HepG2 (cell line): ENCODE results near the gene NPAS2. TPM values are rescaled to one million over a fixed set of nuclear protein-coding genes. Genes with fewer than 3 reads are reported as not detected.

ENCODE experiments used
- ATAC-seq: fragments of 200-7000 bp; cut with Tn5 transposase; 3 replicates; pipeline ENCODE4 v1.9.1; 2020; ENCODE audit warnings: mild to moderate bottlenecking, moderate library complexity
- BruUV-seq: library from RNA; stranded (reverse); fragments of 400-500 nt; replicated peaks from 2 replicates; lab custom pipeline; 2021; lab: Mats Ljungman, UMichigan
- CTCF ChIA-PET: fragments of 300-600 bp; formaldehyde crosslinking; extraction: SDS; loops from one replicate; lab custom pipeline; 2021; ENCODE audit warnings: low total read pairs, inconsistent platforms, low intra/inter-chr PET ratio; lab: Yijun Ruan, JAX
- POLR2A ChIA-PET: fragments of 350-600 bp; sonication (Branson Sonifier 250); formaldehyde crosslinking; loops from one replicate; lab custom pipeline; 2020; ENCODE audit warnings: antibody characterized with exemption, inconsistent platforms; lab: Yijun Ruan, JAX
- DNase-seq: peaks from one replicate; pipeline ENCODE4 v3.0.0-alpha.2; 2015; ENCODE audit warnings: low spot score
- FAIRE-seq: peaks from 3 replicates; lab custom pipeline; 2011; peaks lifted over from hg19 to GRCh38; lab: Jason Lieb, UNC
- H2AFZ ChIP-seq: one replicate; pipeline ENCODE4 v1.6.1; 2011; ENCODE audit warnings: low read length, inconsistent platforms
- H3K27ac ChIP-seq: fragments of 300-600 bp; 3 replicates; pipeline ENCODE4 v1.8.0; 2011; ENCODE audit warnings: mixed run types, mild to moderate bottlenecking, mixed read lengths, low read length, inconsistent platforms; ENCODE audit not compliant: insufficient read depth; ENCODE audit errors: extremely low read length
- H3K27me3 ChIP-seq, 2 experiments: fragments of 200-600 bp in 1 of 2; 2 replicates in 1 of 2; 3 replicates in 1 of 2; pipeline versions ENCODE4 v1.6.0 to v1.8.0; 2011; ENCODE audit warnings: low read length in 2 of 2, mild to moderate bottlenecking in 2 of 2, moderate library complexity in 2 of 2, inconsistent platforms in 1 of 2; ENCODE audit not compliant: insufficient read depth in 2 of 2, control insufficient read depth in 1 of 2
- H3K36me3 ChIP-seq, 2 experiments: fragments of 200-600 bp in 1 of 2; replicated peaks in 1 of 2; 2 replicates in 1 of 2; 3 replicates in 1 of 2; pipeline versions ENCODE4 v1.5.1 to v1.8.0; 2011; ENCODE audit warnings: low read length in 2 of 2, inconsistent platforms in 1 of 2; ENCODE audit not compliant: insufficient read depth in 2 of 2, control insufficient read depth in 1 of 2
- H3K4me1 ChIP-seq: 2 replicates; pipeline ENCODE4 v1.5.1; 2012; ENCODE audit warnings: low read length, inconsistent platforms; ENCODE audit not compliant: insufficient read depth
- H3K4me2 ChIP-seq: 2 replicates; pipeline ENCODE4 v1.6.0; 2011; ENCODE audit warnings: low read depth, low read length, inconsistent platforms
- H3K4me3 ChIP-seq, 3 experiments: fragments of 200-600 bp in 1 of 3; sonication (generic), shearing (Covaris generic) in 1 of 3; replicated peaks in 1 of 3; 2 replicates each; pipeline ENCODE4 v1.5.1; 2011 to 2016; ENCODE audit warnings: low read length in 3 of 3, inconsistent platforms in 2 of 3, low read depth in 2 of 3, mild to moderate bottlenecking in 2 of 3, control low read depth in 1 of 3, mixed read lengths in 1 of 3; ENCODE audit not compliant: insufficient read depth in 1 of 3
- H3K79me2 ChIP-seq: one replicate; pipeline ENCODE4 v1.6.1; 2011; ENCODE audit warnings: low read length, inconsistent platforms; ENCODE audit not compliant: insufficient read depth
- H3K9ac ChIP-seq: 2 replicates; pipeline ENCODE4 v1.6.0; 2011; ENCODE audit warnings: mild to moderate bottlenecking, low read depth, low read length, inconsistent platforms; ENCODE audit not compliant: insufficient read depth
- H3K9me3 ChIP-seq: 2 replicates; pipeline ENCODE4 v1.5.1; 2012; ENCODE audit warnings: mild to moderate bottlenecking, low read length
- H4K20me1 ChIP-seq: 2 replicates; pipeline ENCODE4 v1.6.0; 2011; ENCODE audit warnings: inconsistent platforms, mild to moderate bottlenecking, low read length, moderate library complexity; ENCODE audit not compliant: insufficient read depth
- BRCA1 ChIP-seq: sonication (generic); formaldehyde crosslinking; IDR thresholded peaks from 2 replicates; pipeline ENCODE4 v1.4.0; 2020; ENCODE audit warnings: missing genetic modification reagents
- CHCHD3 ChIP-seq: sonication (generic); formaldehyde crosslinking; IDR thresholded peaks from 2 replicates; pipeline ENCODE4 v1.8.0; 2022; ENCODE audit warnings: mild to moderate bottlenecking, missing genetic modification reagents, moderate library complexity
- CHD4 ChIP-seq: fragments of 200-600 bp; sonication (generic); IDR thresholded peaks from 2 replicates; pipeline ENCODE4 v1.7.0; 2017; ENCODE audit warnings: mild to moderate bottlenecking, low read length, borderline replicate concordance
- ELF3 ChIP-seq: IDR thresholded peaks from 2 replicates; pipeline ENCODE4 v1.6.1; 2016; ENCODE audit warnings: missing genetic modification reagents, missing compliant biosample characterization
- FOXP1 ChIP-seq, 2 experiments: fragments of 450-650 bp in 1 of 2; IDR thresholded peaks; 2 replicates each; pipeline ENCODE4 v1.6.1; 2017 to 2018; ENCODE audit warnings: antibody characterized with exemption in 1 of 2
- GATAD2A ChIP-seq: IDR thresholded peaks from 2 replicates; pipeline ENCODE4 v1.6.1; 2016
- MAFF ChIP-seq: IDR thresholded peaks from 2 replicates; pipeline ENCODE4 v1.6.1; 2011; ENCODE audit warnings: low read depth, low read length, improper control_type of control experiment
- MBD4 ChIP-seq: IDR thresholded peaks from 2 replicates; pipeline ENCODE4 v1.6.1; 2012; ENCODE audit warnings: low read length, inconsistent platforms, borderline replicate concordance
- PITX1 ChIP-seq: sonication (generic); formaldehyde crosslinking; IDR thresholded peaks from 2 replicates; pipeline ENCODE4 v1.5.1; 2020; ENCODE audit warnings: mild to moderate bottlenecking, missing genetic modification reagents
- TSC22D2 ChIP-seq: sonication (generic); formaldehyde crosslinking; IDR thresholded peaks from 2 replicates; pipeline ENCODE4 v1.5.1; 2020; ENCODE audit warnings: missing genetic modification reagents, mild to moderate bottlenecking, borderline replicate concordance
- XBP1 ChIP-seq: sonication (generic); formaldehyde crosslinking; IDR thresholded peaks from 2 replicates; pipeline ENCODE4 v1.5.0; 2020; ENCODE audit warnings: missing genetic modification reagents
- ZBTB1 ChIP-seq: sonication (generic); formaldehyde crosslinking; IDR thresholded peaks from 2 replicates; pipeline ENCODE4 v1.4.0; 2020; ENCODE audit warnings: missing genetic modification reagents, borderline replicate concordance
- ZNF24 ChIP-seq: fragments of 450-650 bp; IDR thresholded peaks from 2 replicates; pipeline ENCODE4 v1.6.1; 2017; ENCODE audit warnings: antibody characterized with exemption, mild to moderate bottlenecking
- ZNF343 ChIP-seq: sonication (generic); formaldehyde crosslinking; IDR thresholded peaks from 2 replicates; pipeline ENCODE4 v1.4.0; 2020; ENCODE audit warnings: mild to moderate bottlenecking, missing genetic modification reagents
- WGBS: methylation state at CpG from one replicate; pipeline ENCODE4 v1.1.6; 2017; ENCODE audit warnings: low lambda C conversion rate; 5-methylcytosine and 5-hydroxymethylcytosine counted together
- in situ Hi-C: cut with HindIII; loops from 2 replicates; pipeline ENCODE4 v1.10.0; 2017; ENCODE audit warnings: low pct_unique_long_range_greater_than_20kb; ENCODE audit not compliant: extremely low pct_ligation_motif_present
- intact Hi-C: fragments of 100-400 bp; cut with micrococcal nuclease; formaldehyde crosslinking; loops from one replicate; pipeline ENCODE4 v1.10.0; 2022; ENCODE audit not compliant: unreplicated experiment
- polyA plus RNA-seq, 8 experiments: library from polyadenylated mRNA; depleted of rRNA in 3 of 8; stranded (reverse) in 7 of 8; unstranded in 1 of 8; fragments of >200 nt; fragmentation: Illumina TruSeq in 4 of 8; extraction: Trizol in 4 of 8; gene quantifications; 2 replicates each; pipeline versions ENCODE4 v1.2.1 to v1.2.3, GENCODE V29; 2011 to 2016; ENCODE audit warnings: low read depth in 4 of 8, missing spikeins in 1 of 8, mixed read lengths in 1 of 8; ENCODE audit not compliant: insufficient read depth in 1 of 8
- total RNA-seq, 5 experiments: library from RNA; depleted of rRNA; stranded (reverse); fragments of >200 nt; fragmentation: Illumina TruSeq; extraction: Trizol; gene quantifications; 2 replicates each; pipeline ENCODE4 v1.2.3, GENCODE V29; 2016; ENCODE audit warnings: low read depth in 1 of 5
- TF ChIP-seq, protein P1 (sequence below): sonication (generic); formaldehyde crosslinking; IDR thresholded peaks from 2 replicates; pipeline ENCODE4 v1.8.0; 2022; ENCODE audit warnings: missing genetic modification reagents, mild to moderate bottlenecking, inconsistent platforms, borderline replicate concordance
- TF ChIP-seq, protein P2 (sequence below): sonication (generic); formaldehyde crosslinking; conservative IDR thresholded peaks from 2 replicates; pipeline ENCODE4 v1.8.0; 2022; ENCODE audit warnings: missing genetic modification reagents
- TF ChIP-seq, protein P3 (sequence below): IDR thresholded peaks from 2 replicates; pipeline ENCODE4 v1.6.1; 2016; ENCODE audit warnings: mild to moderate bottlenecking
- TF ChIP-seq, protein P4 (sequence below): IDR thresholded peaks from 2 replicates; pipeline ENCODE4 v1.6.1; 2016; ENCODE audit warnings: low read depth

The NPAS2 gene
- total and polyA plus RNA-seq, 2 of the 13 experiments (the other 11 are each of a cell fraction or from before 2014, with no cell fraction given): 14.8 to 37.5 TPM

DNA sequence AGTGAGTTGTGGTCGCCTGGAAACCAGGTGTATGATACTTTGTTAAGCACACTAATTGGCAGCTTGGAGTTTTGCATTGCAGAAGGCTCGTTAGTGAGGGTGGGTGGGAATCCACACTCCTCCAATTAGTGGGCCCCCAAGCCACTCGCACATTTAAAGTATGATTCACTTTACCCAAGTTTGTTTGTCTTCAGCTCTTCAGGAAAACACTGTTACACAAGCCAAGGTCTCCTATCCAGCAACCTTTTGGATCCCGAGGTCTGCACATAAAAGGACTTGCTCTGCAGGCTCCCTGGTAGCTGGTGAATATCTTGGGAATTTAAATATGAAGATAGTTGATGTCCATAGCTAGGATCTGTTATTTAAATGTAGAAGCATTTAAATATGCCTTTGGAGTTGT, 66.1 kb downstream of the NPAS2 start:
- peaks cover 2 to 19% of the 10 kb centered on the region in 2 experiments; a peak in 4 of 5 replicates for H3K36me3 ChIP-seq
- intact Hi-C loops (no loop called here), in situ Hi-C loops (no loop called here)
- H3K79me2 ChIP-seq: peaks cover 29% of the 10 kb centered on the region
- WGBS: 57% methylated on average over 4 of the region's 4 CpGs
- H3K9me3 ChIP-seq: no peaks in the 10 kb centered on the region
- DNase-seq (no peak), ATAC-seq (no peak), FAIRE-seq (peak; percentile 50)
- H3K4me3 ChIP-seq: no peak overlapping the region
- ChIA-PET POLR2A (interaction anchor here (0.8 to 1.4 kb wide), 3 partner anchors 10 to 116 kb away, joined by 3 to 11 read pairs (median 3); partner anchors contain the start of gene RPL31), CTCF (no interaction called here)
- H3K9ac ChIP-seq: no peak overlapping the region
- H3K4me1 ChIP-seq: peaks cover 80% of the 10 kb centered on the region
- H3K27ac ChIP-seq: peak overlapping the region; percentile 10
- no peaks in the 10 kb centered on the region for H3K27me3 ChIP-seq
- H3K4me2 ChIP-seq: no peak overlapping the region; the same call in 1 of the 2 replicates
- H4K20me1 ChIP-seq: peaks cover 7% of the 10 kb centered on the region; the same call in 1 of the 2 replicates
- no peak overlapping the region for H2AFZ ChIP-seq
- no TSS peak for BruUV-seq
- TF ChIP-seq GATAD2A (CRISPR knock-in tag) (peak; percentile 71), CHD4 (peak; percentile 59; the same call in 1 of the 2 replicates), ELF3 (CRISPR knock-in tag) (0 out of 2 replicates have a peak, but pooled peaks have one; percentile 22), CHCHD3 (CRISPR knock-in tag) (no peak), ZNF24 (no peak), ZNF343 (CRISPR knock-in tag) (no peak), MBD4 (peak; percentile 60; the same call in 1 of the 2 replicates), BRCA1 (no peak), MAFF (no peak), XBP1 (no peak), TSC22D2 (CRISPR knock-in tag) (no peak), ZBTB1 (CRISPR knock-in tag) (no peak), PITX1 (no peak), FOXP1 (IDR thresholded peaks at IDR 0.05) (no peak), FOXP1 (CRISPR knock-in tag; IDR thresholded peaks at IDR 0.05) (peak; percentile 78)
- TF ChIP-seq, protein P1, sequence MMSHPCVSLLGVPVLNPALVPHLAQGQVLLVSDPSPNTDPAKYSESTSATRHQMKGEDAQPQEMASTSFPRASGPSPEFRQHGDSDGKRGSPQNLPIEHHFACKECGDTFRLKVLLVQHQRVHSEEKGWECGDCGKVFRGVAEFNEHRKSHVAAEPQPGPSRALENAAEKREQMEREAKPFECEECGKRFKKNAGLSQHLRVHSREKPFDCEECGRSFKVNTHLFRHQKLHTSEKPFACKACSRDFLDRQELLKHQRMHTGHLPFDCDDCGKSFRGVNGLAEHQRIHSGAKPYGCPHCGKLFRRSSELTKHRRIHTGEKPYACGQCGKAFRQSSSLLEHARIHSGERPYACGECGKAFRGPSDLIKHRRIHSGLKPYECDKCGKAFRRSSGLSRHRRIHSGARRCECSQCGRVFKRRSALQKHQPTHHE (CRISPR knock-in tag): no peak
- TF ChIP-seq, protein P2, sequence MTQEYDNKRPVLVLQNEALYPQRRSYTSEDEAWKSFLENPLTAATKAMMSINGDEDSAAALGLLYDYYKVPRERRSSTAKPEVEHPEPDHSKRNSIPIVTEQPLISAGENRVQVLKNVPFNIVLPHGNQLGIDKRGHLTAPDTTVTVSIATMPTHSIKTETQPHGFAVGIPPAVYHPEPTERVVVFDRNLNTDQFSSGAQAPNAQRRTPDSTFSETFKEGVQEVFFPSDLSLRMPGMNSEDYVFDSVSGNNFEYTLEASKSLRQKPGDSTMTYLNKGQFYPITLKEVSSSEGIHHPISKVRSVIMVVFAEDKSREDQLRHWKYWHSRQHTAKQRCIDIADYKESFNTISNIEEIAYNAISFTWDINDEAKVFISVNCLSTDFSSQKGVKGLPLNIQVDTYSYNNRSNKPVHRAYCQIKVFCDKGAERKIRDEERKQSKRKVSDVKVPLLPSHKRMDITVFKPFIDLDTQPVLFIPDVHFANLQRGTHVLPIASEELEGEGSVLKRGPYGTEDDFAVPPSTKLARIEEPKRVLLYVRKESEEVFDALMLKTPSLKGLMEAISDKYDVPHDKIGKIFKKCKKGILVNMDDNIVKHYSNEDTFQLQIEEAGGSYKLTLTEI (CRISPR knock-in tag): no peak
- TF ChIP-seq, protein P3, sequence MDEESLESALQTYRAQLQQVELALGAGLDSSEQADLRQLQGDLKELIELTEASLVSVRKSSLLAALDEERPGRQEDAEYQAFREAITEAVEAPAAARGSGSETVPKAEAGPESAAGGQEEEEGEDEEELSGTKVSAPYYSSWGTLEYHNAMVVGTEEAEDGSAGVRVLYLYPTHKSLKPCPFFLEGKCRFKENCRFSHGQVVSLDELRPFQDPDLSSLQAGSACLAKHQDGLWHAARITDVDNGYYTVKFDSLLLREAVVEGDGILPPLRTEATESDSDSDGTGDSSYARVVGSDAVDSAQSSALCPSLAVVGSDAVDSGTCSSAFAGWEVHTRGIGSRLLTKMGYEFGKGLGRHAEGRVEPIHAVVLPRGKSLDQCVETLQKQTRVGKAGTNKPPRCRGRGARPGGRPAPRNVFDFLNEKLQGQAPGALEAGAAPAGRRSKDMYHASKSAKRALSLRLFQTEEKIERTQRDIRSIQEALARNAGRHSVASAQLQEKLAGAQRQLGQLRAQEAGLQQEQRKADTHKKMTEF (CRISPR knock-in tag): peak; percentile 45; the same call in 1 of the 2 replicates
- TF ChIP-seq, protein P4, sequence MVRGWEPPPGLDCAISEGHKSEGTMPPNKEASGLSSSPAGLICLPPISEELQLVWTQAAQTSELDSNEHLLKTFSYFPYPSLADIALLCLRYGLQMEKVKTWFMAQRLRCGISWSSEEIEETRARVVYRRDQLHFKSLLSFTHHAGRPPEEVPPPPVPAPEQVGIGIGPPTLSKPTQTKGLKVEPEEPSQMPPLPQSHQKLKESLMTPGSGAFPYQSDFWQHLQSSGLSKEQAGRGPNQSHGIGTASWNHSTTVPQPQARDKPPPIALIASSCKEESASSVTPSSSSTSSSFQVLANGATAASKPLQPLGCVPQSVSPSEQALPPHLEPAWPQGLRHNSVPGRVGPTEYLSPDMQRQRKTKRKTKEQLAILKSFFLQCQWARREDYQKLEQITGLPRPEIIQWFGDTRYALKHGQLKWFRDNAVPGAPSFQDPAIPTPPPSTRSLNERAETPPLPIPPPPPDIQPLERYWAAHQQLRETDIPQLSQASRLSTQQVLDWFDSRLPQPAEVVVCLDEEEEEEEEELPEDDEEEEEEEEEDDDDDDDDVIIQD: 0 out of 2 replicates have a peak, but pooled peaks have one; percentile 57
